ENCODE measurements around the gene PHLDB2.

Gene PHLDB2

DNA sequence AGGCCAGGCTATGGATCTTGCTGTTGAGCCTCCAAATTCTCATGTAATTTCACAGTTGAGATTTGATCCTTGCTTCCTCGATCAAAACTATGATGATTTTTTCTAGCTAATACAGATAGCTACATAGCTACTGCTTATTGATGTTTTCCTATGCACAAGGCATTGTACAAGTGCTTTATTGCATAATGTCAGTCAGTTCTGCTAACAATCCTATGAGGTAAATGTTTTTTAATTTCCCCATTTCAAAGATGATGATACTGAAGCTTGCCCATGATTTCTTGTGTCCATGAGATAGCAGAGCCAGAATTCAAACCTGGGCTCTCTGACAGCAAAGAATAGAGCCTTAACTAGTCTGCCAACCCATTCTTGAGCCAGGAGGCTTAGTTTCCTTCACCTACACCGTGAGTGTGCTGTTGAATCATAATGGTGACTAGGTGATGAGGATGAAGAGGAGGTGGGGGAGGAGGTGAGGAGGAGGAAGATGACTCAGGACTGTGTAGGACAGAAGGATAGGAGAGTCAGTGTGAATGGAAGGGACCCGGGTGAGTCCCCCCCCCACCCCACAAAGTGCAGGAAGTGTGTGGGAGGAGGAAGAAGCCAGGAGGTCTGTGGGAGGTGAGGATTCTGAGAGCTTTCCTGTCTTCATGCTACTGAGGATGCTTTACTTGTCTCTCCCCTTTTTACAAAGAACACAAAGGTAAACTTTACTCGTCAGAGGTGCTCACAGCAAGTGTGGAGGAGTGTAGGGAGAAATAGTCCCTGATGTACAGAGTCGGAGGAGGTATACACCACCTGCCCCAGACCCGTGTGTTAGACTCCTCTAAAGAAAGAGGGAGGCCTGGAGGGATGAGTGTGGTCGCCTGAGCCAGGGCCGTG is 143.3 kb downstream of the PHLDB2 start:
- Histone ChIP-seq H3K27me3 (ENCODE audit: control insufficient read depth, insufficient read depth, low read length) (no peaks in the 10 kb centered on the region; the same call in 1 of the 2 replicates), H3K9me3 (ENCODE audit: control insufficient read depth, insufficient read depth, low read length) (no peaks in the 10 kb centered on the region), H3K4me3 (ENCODE audit: low read length) (no peak overlapping the region), H3K27ac (ENCODE audit: low read length) (no peak overlapping the region), H3K4me1 (ENCODE audit: control insufficient read depth, insufficient read depth, low read length) (peaks cover 2% of the 10 kb centered on the region; the same call in 1 of the 2 replicates), H3K36me3 (ENCODE audit: control insufficient read depth, insufficient read depth, low read length) (no peaks in the 10 kb centered on the region)
- WGBS (ENCODE audit: insufficient coverage, insufficient read length), result no CpG with 5 or more reads among the region's 8 CpGs
- no peak for DNase-seq (ENCODE audit: low read depth, low spot score)

- Histone ChIP-seq H3K4me3 (ENCODE audit: low read length) (no peak overlapping the region), H3K27ac (ENCODE audit: low read length) (no peak overlapping the region)
- WGBS (ENCODE audit: insufficient coverage, insufficient read length), result no CpG with 5 or more reads among the region's 4 CpGs
Observed at GRCh38 chr3:112003321-112004080, 144.4 kb downstream of the PHLDB2 start.

GRCh38 chr3:112004187-112004586 is 145.1 kb downstream of the PHLDB2 start:
- DNase-seq (ENCODE audit: low read depth, low spot score), result no peak
- no peaks in the 10 kb centered on the region for H3K9me3 ChIP-seq (ENCODE audit: control insufficient read depth, insufficient read depth, low read length)
- no peaks in the 10 kb centered on the region for H3K36me3 ChIP-seq (ENCODE audit: control insufficient read depth, insufficient read depth, low read length)
- H3K27me3 ChIP-seq (ENCODE audit: control insufficient read depth, insufficient read depth, low read length), result no peaks in the 10 kb centered on the region; the same call in 1 of the 2 replicates
- H3K4me1 ChIP-seq (ENCODE audit: control insufficient read depth, insufficient read depth, low read length), result peaks cover 2% of the 10 kb centered on the region; the same call in 1 of the 2 replicates
- no peak overlapping the region for H3K4me3 ChIP-seq (ENCODE audit: low read length)
- H3K27ac ChIP-seq (ENCODE audit: low read length), result no peak overlapping the region
- 100% methylated on average over 1 of the region's 2 CpGs for WGBS (ENCODE audit: insufficient coverage, insufficient read length)

More at GRCh38 chr3:112003321-112004080, 144.4 kb downstream of the PHLDB2 start:
- no peaks in the 10 kb centered on the region; the same call in 1 of the 2 replicates for H3K27me3 ChIP-seq (ENCODE audit: control insufficient read depth, insufficient read depth, low read length)
- no peaks in the 10 kb centered on the region for H3K36me3 ChIP-seq (ENCODE audit: control insufficient read depth, insufficient read depth, low read length)
- peaks cover 2% of the 10 kb centered on the region; the same call in 1 of the 2 replicates for H3K4me1 ChIP-seq (ENCODE audit: control insufficient read depth, insufficient read depth, low read length)
- no peaks in the 10 kb centered on the region for H3K9me3 ChIP-seq (ENCODE audit: control insufficient read depth, insufficient read depth, low read length)
- DNase-seq (ENCODE audit: low read depth, low spot score), result no peak

- H3K4me1 ChIP-seq (ENCODE audit: control insufficient read depth, insufficient read depth, low read length), result peaks cover 2% of the 10 kb centered on the region; the same call in 1 of the 2 replicates
- H3K36me3 ChIP-seq (ENCODE audit: control insufficient read depth, insufficient read depth, low read length), result no peaks in the 10 kb centered on the region
Observed at GRCh38 chr3:112004669-112005068, 145.6 kb downstream of the PHLDB2 start.

DNA sequence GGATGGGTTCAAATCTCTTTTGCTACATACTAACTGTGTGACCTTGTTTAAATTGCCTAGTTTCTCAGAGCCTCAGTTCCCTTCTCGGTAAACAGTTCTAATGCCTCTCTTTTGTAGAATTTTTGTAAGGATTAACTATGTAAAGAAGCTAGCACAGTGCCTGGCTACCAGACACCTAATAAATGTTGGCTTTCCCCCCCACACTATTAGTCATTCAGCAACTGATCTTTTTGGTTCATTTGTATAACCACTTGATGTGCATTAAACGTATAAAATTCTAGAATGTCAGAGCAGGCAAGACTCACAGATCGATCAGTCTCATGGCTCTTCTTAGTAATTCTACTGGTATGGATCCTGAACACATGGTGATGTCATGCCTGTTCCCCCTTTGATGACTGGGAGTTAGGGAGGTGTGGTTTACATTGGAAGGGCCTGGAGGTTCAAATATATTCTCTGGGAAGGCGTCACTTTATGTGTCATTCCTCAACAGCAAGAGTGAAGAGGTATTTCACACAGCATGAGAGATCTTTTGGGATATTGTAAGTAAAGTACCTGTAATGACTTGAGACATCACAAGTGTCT is 146.1 kb downstream of the PHLDB2 start:
- no peak for DNase-seq (ENCODE audit: low read depth, low spot score)
- H3K27me3 ChIP-seq (ENCODE audit: control insufficient read depth, insufficient read depth, low read length), result no peaks in the 10 kb centered on the region
- no peaks in the 10 kb centered on the region for H3K9me3 ChIP-seq (ENCODE audit: control insufficient read depth, insufficient read depth, low read length)
- no CpG with 5 or more reads among the region's 4 CpGs for WGBS (ENCODE audit: insufficient coverage, insufficient read length)
- H3K36me3 ChIP-seq (ENCODE audit: control insufficient read depth, insufficient read depth, low read length), result no peaks in the 10 kb centered on the region
- no peak overlapping the region for H3K4me3 ChIP-seq (ENCODE audit: low read length)
- no peak overlapping the region for H3K27ac ChIP-seq (ENCODE audit: low read length)
- peaks cover 2% of the 10 kb centered on the region; the same call in 1 of the 2 replicates for H3K4me1 ChIP-seq (ENCODE audit: control insufficient read depth, insufficient read depth, low read length)

More at GRCh38 chr3:112004669-112005068, 145.6 kb downstream of the PHLDB2 start:
- Histone ChIP-seq H3K27me3 (ENCODE audit: control insufficient read depth, insufficient read depth, low read length) (no peaks in the 10 kb centered on the region; the same call in 1 of the 2 replicates), H3K9me3 (ENCODE audit: control insufficient read depth, insufficient read depth, low read length) (no peaks in the 10 kb centered on the region), H3K4me3 (ENCODE audit: low read length) (no peak overlapping the region), H3K27ac (ENCODE audit: low read length) (no peak overlapping the region)
- DNase-seq (ENCODE audit: low read depth, low spot score), result no peak
- no CpG with 5 or more reads among the region's 2 CpGs for WGBS (ENCODE audit: insufficient coverage, insufficient read length)

DNA sequence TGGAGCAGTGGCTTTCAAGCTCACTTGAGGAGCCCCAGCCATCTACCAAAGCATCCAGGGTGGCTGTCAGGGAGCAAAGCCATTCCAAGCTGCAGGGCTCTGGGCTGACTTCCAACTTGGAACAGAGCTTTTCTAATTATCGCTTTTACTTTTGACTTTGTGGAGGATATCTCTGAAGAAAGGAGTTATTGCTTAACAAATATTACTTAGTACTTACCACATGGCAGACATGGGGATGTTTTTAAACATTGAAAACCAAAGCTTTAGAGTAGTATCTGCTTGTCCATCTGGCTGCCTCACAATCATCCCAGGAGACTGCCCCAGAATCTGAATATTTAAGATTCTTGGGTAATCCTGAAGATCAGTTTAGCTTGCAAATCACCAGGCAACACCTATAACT is 148.6 kb downstream of the PHLDB2 start:
- H3K4me1 ChIP-seq (ENCODE audit: control insufficient read depth, insufficient read depth, low read length), result no peaks in the 10 kb centered on the region
- H3K27ac ChIP-seq (ENCODE audit: low read length), result no peak overlapping the region
- WGBS (ENCODE audit: insufficient coverage, insufficient read length), result no CpG with 5 or more reads among the region's 1 CpG
- no peaks in the 10 kb centered on the region for H3K9me3 ChIP-seq (ENCODE audit: control insufficient read depth, insufficient read depth, low read length)
- no peak for DNase-seq (ENCODE audit: low read depth, low spot score)
- H3K27me3 ChIP-seq (ENCODE audit: control insufficient read depth, insufficient read depth, low read length), result no peaks in the 10 kb centered on the region
- no peak overlapping the region for H3K4me3 ChIP-seq (ENCODE audit: low read length)
- H3K36me3 ChIP-seq (ENCODE audit: control insufficient read depth, insufficient read depth, low read length), result no peaks in the 10 kb centered on the region

DNA sequence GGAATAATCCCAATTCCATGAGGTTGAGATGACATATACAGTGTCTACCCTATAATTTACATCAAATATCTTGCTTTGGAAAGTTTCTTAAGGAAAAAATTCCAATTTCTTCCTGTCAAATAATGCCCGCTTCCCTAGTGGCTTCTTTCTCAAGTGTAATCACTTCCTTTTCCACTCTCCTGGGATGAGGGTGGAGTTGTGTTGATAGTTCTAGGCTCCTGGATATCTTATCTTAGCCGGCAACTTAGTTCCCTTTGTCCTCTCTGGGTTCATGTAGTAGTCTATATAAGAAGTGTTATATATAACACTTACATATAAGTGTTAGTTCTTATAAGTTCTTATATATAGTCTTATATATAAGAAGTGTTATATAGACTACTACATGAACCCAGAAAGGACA is 150.6 kb downstream of the PHLDB2 start:
- Histone ChIP-seq H3K27ac (ENCODE audit: low read length) (no peak overlapping the region), H3K36me3 (ENCODE audit: control insufficient read depth, insufficient read depth, low read length) (no peaks in the 10 kb centered on the region), H3K4me1 (ENCODE audit: control insufficient read depth, insufficient read depth, low read length) (no peaks in the 10 kb centered on the region), H3K4me3 (ENCODE audit: low read length) (no peak overlapping the region), H3K9me3 (ENCODE audit: control insufficient read depth, insufficient read depth, low read length) (no peaks in the 10 kb centered on the region), H3K27me3 (ENCODE audit: control insufficient read depth, insufficient read depth, low read length) (no peaks in the 10 kb centered on the region)
- WGBS (ENCODE audit: insufficient coverage, insufficient read length), result no CpG with 5 or more reads among the region's 2 CpGs
- DNase-seq (ENCODE audit: low read depth, low spot score), result no peak

GRCh38 chr3:112010636-112011035 is 151.6 kb downstream of the PHLDB2 start:
- H3K9me3 ChIP-seq (ENCODE audit: control insufficient read depth, insufficient read depth, low read length), result no peaks in the 10 kb centered on the region
- WGBS (ENCODE audit: insufficient coverage, insufficient read length), result no CpG with 5 or more reads among the region's 3 CpGs
- H3K4me1 ChIP-seq (ENCODE audit: control insufficient read depth, insufficient read depth, low read length), result no peaks in the 10 kb centered on the region
- no peaks in the 10 kb centered on the region for H3K36me3 ChIP-seq (ENCODE audit: control insufficient read depth, insufficient read depth, low read length)
- no peak for DNase-seq (ENCODE audit: low read depth, low spot score)
- no peak overlapping the region for H3K27ac ChIP-seq (ENCODE audit: low read length)
- no peak overlapping the region for H3K4me3 ChIP-seq (ENCODE audit: low read length)
- no peaks in the 10 kb centered on the region for H3K27me3 ChIP-seq (ENCODE audit: control insufficient read depth, insufficient read depth, low read length)

DNA sequence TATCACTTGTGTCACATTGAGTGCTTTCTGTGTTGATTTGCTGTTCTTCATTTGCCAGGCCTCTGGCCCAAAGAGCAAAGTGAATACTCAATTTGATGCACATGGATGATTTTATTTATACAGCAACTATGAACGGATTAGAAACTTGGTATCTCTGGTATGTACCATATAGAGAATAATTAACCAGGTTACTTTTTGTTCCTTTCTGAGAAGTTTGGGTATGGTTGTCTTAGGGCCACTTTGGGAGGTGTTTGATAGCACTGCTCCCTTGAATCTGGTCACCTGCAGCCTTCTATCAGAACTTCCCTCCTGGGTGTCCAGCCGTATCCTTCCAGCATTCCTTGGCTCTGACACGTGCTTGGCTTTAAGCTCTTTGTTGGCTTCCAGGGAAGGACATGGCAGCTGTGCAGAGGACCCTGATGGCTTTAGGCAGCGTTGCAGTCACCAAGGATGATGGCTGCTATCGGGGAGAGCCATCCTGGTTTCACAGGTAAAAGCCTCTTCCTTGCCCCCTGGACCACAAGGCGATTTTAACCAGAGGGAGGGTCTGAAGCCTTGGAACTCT is 152.4 kb downstream of the PHLDB2 start:
- Histone ChIP-seq H3K9me3 (ENCODE audit: control insufficient read depth, insufficient read depth, low read length) (no peaks in the 10 kb centered on the region), H3K36me3 (ENCODE audit: control insufficient read depth, insufficient read depth, low read length) (no peaks in the 10 kb centered on the region), H3K4me3 (ENCODE audit: low read length) (no peak overlapping the region), H3K27me3 (ENCODE audit: control insufficient read depth, insufficient read depth, low read length) (no peaks in the 10 kb centered on the region), H3K27ac (ENCODE audit: low read length) (no peak overlapping the region), H3K4me1 (ENCODE audit: control insufficient read depth, insufficient read depth, low read length) (no peaks in the 10 kb centered on the region)
- no peak for DNase-seq (ENCODE audit: low read depth, low spot score)
- no CpG with 5 or more reads among the region's 6 CpGs for WGBS (ENCODE audit: insufficient coverage, insufficient read length)
